ENCODE results near the gene ARHGEF38.
"Not testable (repeated sequence)": the region's sequence is repeated elsewhere in the genome, so short reads cannot be mapped to it uniquely, and the experiment has no call there.

The ARHGEF38 gene

DNA sequence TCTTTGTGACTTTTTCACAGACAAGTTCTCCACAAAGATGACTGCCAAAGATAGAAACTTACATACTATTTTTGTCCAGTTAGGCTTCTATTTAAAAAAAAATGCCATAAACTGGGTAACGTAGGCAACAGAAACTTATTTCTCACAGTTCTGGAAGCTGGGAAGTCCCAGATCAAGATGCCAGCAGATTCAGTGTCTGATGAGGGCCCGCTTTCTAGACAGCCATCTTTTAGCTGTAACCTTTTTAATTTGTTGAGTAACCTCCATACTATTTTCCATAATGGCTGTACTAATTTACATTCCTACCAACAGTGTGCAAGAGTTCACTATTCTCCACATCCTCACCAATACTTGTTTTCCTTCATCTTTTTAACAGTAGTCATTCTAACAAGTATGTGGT lies 55.5 kb downstream of the ARHGEF38 start:
- no peak overlapping the region for H3K27ac ChIP-seq
- TF ChIP-seq, protein P1, sequence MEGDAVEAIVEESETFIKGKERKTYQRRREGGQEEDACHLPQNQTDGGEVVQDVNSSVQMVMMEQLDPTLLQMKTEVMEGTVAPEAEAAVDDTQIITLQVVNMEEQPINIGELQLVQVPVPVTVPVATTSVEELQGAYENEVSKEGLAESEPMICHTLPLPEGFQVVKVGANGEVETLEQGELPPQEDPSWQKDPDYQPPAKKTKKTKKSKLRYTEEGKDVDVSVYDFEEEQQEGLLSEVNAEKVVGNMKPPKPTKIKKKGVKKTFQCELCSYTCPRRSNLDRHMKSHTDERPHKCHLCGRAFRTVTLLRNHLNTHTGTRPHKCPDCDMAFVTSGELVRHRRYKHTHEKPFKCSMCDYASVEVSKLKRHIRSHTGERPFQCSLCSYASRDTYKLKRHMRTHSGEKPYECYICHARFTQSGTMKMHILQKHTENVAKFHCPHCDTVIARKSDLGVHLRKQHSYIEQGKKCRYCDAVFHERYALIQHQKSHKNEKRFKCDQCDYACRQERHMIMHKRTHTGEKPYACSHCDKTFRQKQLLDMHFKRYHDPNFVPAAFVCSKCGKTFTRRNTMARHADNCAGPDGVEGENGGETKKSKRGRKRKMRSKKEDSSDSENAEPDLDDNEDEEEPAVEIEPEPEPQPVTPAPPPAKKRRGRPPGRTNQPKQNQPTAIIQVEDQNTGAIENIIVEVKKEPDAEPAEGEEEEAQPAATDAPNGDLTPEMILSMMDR (conservative IDR thresholded peaks at IDR 0.05): no peak
- no peak for TF ChIP-seq ZFX (IDR thresholded peaks at IDR 0.05)

- H3K27ac ChIP-seq: not testable (repeated sequence)
Observed at GRCh38 chr4:105609819-105610218, 57.4 kb downstream of the ARHGEF38 start.

GRCh38 chr4:105613306-105613705 lies 60.9 kb downstream of the ARHGEF38 start:
- TF ChIP-seq ZFX (IDR thresholded peaks at IDR 0.05): no peak
- TF ChIP-seq, protein P1 (conservative IDR thresholded peaks at IDR 0.05): no peak
- no peak overlapping the region for H3K27ac ChIP-seq

GRCh38 chr4:105619188-105619931 lies 66.9 kb downstream of the ARHGEF38 start:
- no peak overlapping the region for H3K27ac ChIP-seq

GRCh38 chr4:105620640-105621323 lies 68.4 kb downstream of the ARHGEF38 start:
- no peak overlapping the region for H3K27ac ChIP-seq
- TF ChIP-seq ZFX (IDR thresholded peaks at IDR 0.05): no peak
- TF ChIP-seq, protein P1 (conservative IDR thresholded peaks at IDR 0.05): no peak

More at GRCh38 chr4:105619188-105619931, 66.9 kb downstream of the ARHGEF38 start:
- TF ChIP-seq, protein P1 (conservative IDR thresholded peaks at IDR 0.05): no peak
- TF ChIP-seq ZFX (IDR thresholded peaks at IDR 0.05): no peak

DNA sequence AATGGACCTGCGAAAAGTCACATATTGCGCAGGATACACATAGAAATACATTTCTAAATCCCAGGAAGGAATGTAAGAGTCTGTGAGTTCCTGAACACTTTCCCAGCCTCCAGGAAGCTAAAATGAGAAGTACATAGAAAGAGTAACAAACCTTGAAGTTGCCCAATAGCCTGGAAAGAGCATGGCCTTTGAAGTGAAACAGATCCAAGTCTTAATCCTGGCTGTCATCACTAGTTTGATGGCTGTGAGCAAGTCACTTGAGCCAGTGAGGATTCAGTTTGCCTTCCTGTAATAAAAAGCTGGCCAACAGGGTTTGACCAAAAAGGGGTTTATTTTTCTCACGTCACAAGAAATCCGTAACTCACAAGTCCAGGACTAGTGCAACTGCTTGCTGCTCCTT lies 69.8 kb downstream of the ARHGEF38 start:
- no peak overlapping the region for H3K27ac ChIP-seq
- TF ChIP-seq, protein P1 (conservative IDR thresholded peaks at IDR 0.05): no peak
- no peak for TF ChIP-seq ZFX (IDR thresholded peaks at IDR 0.05)

GRCh38 chr4:105623099-105623498 lies 70.7 kb downstream of the ARHGEF38 start:
- TF ChIP-seq ZFX (IDR thresholded peaks at IDR 0.05): no peak
- TF ChIP-seq, protein P1 (conservative IDR thresholded peaks at IDR 0.05): no peak
- H3K27ac ChIP-seq: no peak overlapping the region

All from C4-2B (cell line).